ENCODE results near the gene TLR10. TPM values are rescaled to one million over a fixed set of nuclear protein-coding genes. Genes with fewer than 3 reads are reported as not detected.
A peak's percentile ranks its signal among the peaks of the same experiment; 100 is the strongest.

Gene TLR10
- polyA plus RNA-seq, 1 experiment = not detected

DNA sequence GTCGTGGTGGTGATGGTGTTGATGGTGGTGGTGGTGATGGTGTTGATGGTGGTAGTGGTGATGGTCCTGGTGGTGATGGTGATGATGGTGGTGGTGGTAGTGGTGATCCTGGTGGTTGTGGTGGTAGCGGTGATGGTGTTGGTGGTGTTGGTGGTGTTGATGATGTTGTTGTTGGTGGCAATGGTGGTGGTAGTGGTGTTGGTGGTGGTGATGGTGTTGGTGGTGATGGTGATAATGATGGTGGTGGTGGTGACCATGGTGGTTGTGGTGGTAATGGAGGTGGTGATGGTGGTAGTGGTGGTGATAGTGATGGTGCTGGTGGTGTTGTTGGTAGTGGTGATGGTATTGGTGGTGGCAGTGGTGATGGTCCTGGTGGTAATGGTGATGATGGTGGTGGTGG is 49.1 kb downstream of the TLR10 start:
- TF ChIP-seq, protein P1, sequence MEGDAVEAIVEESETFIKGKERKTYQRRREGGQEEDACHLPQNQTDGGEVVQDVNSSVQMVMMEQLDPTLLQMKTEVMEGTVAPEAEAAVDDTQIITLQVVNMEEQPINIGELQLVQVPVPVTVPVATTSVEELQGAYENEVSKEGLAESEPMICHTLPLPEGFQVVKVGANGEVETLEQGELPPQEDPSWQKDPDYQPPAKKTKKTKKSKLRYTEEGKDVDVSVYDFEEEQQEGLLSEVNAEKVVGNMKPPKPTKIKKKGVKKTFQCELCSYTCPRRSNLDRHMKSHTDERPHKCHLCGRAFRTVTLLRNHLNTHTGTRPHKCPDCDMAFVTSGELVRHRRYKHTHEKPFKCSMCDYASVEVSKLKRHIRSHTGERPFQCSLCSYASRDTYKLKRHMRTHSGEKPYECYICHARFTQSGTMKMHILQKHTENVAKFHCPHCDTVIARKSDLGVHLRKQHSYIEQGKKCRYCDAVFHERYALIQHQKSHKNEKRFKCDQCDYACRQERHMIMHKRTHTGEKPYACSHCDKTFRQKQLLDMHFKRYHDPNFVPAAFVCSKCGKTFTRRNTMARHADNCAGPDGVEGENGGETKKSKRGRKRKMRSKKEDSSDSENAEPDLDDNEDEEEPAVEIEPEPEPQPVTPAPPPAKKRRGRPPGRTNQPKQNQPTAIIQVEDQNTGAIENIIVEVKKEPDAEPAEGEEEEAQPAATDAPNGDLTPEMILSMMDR (IDR thresholded peaks at IDR 0.05; ENCODE audit: insufficient read depth, low read depth, low read length) = no peak
- H3K36me3 ChIP-seq (ENCODE audit: control insufficient read depth, insufficient read depth, low read length) = no peaks in the 10 kb centered on the region
- no peak for DNase-seq (ENCODE audit: low read depth)
- peaks cover 1% of the 10 kb centered on the region; the same call in 1 of the 2 replicates for H3K27me3 ChIP-seq (ENCODE audit: control insufficient read depth, insufficient read depth, low read length)
- ChIA-PET CTCF (interaction anchor here (1.8 kb wide), 1 partner anchor 26 kb away, joined by 5 read pairs; no protein-coding TSS in a partner anchor), POLR2A (no interaction called here)
- no peak overlapping the region for H3K4me3 ChIP-seq (ENCODE audit: low read depth, low read length)

DNA sequence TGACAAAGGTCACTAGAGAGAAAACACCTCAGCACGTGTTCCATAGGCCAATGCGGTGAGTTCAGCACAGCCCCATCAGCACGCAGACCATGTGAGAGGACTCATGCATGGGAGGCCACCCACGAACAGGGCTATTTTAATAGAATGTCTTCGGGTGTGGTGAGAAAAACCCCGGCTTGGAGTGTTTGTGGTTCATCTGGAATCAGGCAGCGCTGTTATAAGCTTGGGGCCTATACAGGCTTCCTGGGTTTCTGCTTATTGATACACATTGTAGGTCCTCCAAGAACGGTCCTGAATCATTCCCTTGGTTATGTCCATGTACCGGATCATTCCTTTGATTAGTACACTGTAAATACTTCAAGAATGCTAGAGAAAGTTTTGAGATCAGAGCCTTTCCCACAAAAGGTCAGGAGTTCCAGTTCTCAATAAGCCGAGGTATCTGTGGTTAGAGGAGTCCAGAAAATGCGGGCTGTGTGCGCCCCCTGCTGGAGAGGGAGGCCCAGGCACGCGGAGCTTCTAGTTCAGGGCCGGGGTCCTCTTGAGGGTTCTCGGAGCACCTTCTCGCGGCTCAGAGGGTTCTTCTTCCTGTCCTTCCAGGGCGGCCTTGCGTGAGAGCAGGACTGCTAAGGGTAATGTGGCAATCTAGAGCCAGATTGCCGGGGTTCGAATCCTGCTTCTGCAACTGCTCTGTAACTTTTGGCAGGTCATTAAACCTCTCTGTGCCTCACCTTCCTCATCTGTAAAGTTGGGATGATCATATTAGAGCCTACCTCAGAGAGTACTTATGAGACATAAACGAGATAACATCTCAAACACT is 51.8 kb downstream of the TLR10 start:
- Histone ChIP-seq H3K4me3 (ENCODE audit: low read depth, low read length) (no peak overlapping the region), H3K36me3 (ENCODE audit: control insufficient read depth, insufficient read depth, low read length) (no peaks in the 10 kb centered on the region), H3K27me3 (ENCODE audit: control insufficient read depth, insufficient read depth, low read length) (peaks cover 3% of the 10 kb centered on the region; the same call in 1 of the 2 replicates)
- ChIA-PET CTCF (interaction anchor here (0.6 to 3.8 kb wide), 35 partner anchors 10 to 684 kb away, joined by 3 to 60 read pairs (median 5); partner anchors contain the start of gene TLR10), POLR2A (no interaction called here)
- TF ChIP-seq, protein P1 (IDR thresholded peaks at IDR 0.05; ENCODE audit: insufficient read depth, low read depth, low read length) = peak; percentile 95
- peak; percentile 38 for DNase-seq (ENCODE audit: low read depth)

DNA sequence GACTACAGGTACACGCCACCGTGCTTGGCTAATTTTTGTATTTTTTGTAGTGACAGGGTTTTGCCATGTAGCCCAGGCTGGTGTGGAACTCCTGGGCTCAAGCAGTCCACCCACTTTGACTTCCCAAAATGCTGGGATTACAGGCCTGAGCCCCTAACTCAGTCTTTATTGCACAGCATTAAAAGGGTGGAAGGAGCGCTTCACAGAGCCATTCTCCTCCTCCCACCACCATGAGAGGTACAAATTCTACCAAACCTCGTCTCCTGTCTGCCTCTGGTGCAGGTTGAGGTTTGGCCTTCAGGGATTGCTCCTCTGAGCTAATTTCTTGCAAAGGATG is 52.3 kb downstream of the TLR10 start:
- ChIA-PET POLR2A (no interaction called here), CTCF (interaction anchor here (0.8 to 3.8 kb wide), 27 partner anchors 10 to 683 kb away, joined by 3 to 60 read pairs (median 6); no protein-coding TSS in a partner anchor)
- no peaks in the 10 kb centered on the region for H3K36me3 ChIP-seq (ENCODE audit: control insufficient read depth, insufficient read depth, low read length)
- H3K27me3 ChIP-seq (ENCODE audit: control insufficient read depth, insufficient read depth, low read length) = peaks cover 1% of the 10 kb centered on the region; the same call in 1 of the 2 replicates
- TF ChIP-seq, protein P1 (IDR thresholded peaks at IDR 0.05; ENCODE audit: insufficient read depth, low read depth, low read length) = no peak
- DNase-seq (ENCODE audit: low read depth) = no peak
- H3K4me3 ChIP-seq (ENCODE audit: low read depth, low read length) = no peak overlapping the region

DNA sequence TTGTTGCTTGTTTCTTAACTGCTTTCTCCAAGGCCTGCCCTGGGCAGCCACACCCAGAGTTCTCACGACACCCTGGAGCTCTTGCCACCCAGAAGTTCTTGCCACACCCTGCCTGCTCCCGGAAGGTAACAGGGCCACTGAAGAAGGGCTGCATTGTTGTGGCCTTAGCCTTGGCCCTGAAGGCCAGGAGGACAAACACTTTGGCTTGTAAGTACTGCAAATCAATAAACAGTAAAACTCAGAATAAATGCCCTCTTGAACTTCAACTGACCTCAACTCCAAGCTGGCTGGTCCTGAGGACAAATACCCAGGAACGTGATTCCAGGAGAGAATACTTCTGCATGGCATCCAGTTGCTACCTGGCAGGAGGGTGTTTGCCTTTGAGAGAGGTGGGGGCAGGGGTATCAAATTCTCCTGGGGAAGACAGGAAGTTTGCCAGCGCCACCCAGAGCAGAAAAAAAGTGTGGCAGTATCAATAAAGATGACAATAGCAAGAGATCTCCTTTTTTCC is 54.1 kb downstream of the TLR10 start:
- TF ChIP-seq, protein P1 (IDR thresholded peaks at IDR 0.05; ENCODE audit: insufficient read depth, low read depth, low read length) = no peak
- ChIA-PET CTCF (interaction anchor here (0.6 to 3.0 kb wide), 4 partner anchors 52 to 627 kb away, joined by 3 to 24 read pairs (median 4); no protein-coding TSS in a partner anchor), POLR2A (no interaction called here)
- no peak for DNase-seq (ENCODE audit: low read depth)
- H3K36me3 ChIP-seq (ENCODE audit: control insufficient read depth, insufficient read depth, low read length) = no peaks in the 10 kb centered on the region
- 0 out of 2 replicates have a peak, but pooled peaks cover 1% of the 10 kb centered on the region for H3K27me3 ChIP-seq (ENCODE audit: control insufficient read depth, insufficient read depth, low read length)
- H3K4me3 ChIP-seq (ENCODE audit: low read depth, low read length) = no peak overlapping the region

DNA sequence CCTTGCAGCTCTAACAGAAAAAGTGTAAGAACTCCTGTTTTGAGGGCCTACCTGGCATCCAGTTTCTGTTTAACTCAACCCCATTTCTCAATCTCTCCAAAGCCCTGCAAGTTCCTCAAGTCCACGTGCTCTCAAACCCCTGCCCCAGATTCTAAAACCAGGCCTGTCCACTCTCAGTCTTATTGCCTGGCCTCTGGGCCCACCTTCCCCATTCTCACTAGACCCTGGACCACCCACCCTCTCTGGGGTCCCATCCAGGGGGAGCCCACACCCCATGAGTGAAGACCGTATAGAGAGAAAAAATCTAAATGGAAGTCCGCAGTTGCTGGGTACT is 58.3 kb downstream of the TLR10 start:
- Histone ChIP-seq H3K27me3 (ENCODE audit: control insufficient read depth, insufficient read depth, low read length) (0 out of 2 replicates have a peak, but pooled peaks cover 1% of the 10 kb centered on the region), H3K4me3 (ENCODE audit: low read depth, low read length) (no peak overlapping the region), H3K36me3 (ENCODE audit: control insufficient read depth, insufficient read depth, low read length) (no peaks in the 10 kb centered on the region)
- TF ChIP-seq, protein P1 (IDR thresholded peaks at IDR 0.05; ENCODE audit: insufficient read depth, low read depth, low read length) = no peak
- DNase-seq (ENCODE audit: low read depth) = no peak
- ChIA-PET CTCF (no interaction called here), POLR2A (no interaction called here)
